Glutamatergic neuron (in vitro differentiated cells): ENCODE measurements around the gene CD28. TPM values are rescaled to one million over a fixed set of nuclear protein-coding genes. Genes with fewer than 3 reads are reported as not detected.

Source experiments
- DNase-seq: peaks from one replicate; pipeline ENCODE4 v3.0.0; 2022
- H3K27ac Mint-ChIP-seq: one replicate; pipeline ENCODE4 v1.8.0; 2020; ENCODE audit warnings: mild to moderate bottlenecking, mixed read lengths, inconsistent platforms; ENCODE audit not compliant: unreplicated experiment
- H3K27me3 Mint-ChIP-seq: one replicate; pipeline ENCODE4 v1.8.0; 2020; ENCODE audit warnings: mild to moderate bottlenecking, moderate library complexity, mixed read lengths, inconsistent platforms; ENCODE audit not compliant: unreplicated experiment
- H3K36me3 Mint-ChIP-seq: one replicate; pipeline ENCODE4 v1.8.0; 2020; ENCODE audit warnings: mild to moderate bottlenecking, mixed read lengths, inconsistent platforms; ENCODE audit not compliant: unreplicated experiment
- H3K4me1 Mint-ChIP-seq: one replicate; pipeline ENCODE4 v1.8.0; 2020; ENCODE audit warnings: mild to moderate bottlenecking, low read depth, mixed read lengths, inconsistent platforms; ENCODE audit not compliant: unreplicated experiment
- H3K4me3 Mint-ChIP-seq: one replicate; pipeline ENCODE4 v1.8.0; 2020; ENCODE audit warnings: mild to moderate bottlenecking, mixed read lengths, inconsistent platforms; ENCODE audit not compliant: unreplicated experiment
- H3K9me3 Mint-ChIP-seq: one replicate; pipeline ENCODE4 v1.8.0; 2020; ENCODE audit warnings: mild to moderate bottlenecking, moderate library complexity, mixed read lengths, inconsistent platforms; ENCODE audit not compliant: unreplicated experiment
- total RNA-seq: library from RNA; stranded (reverse); fragmentation: NEBNext Ultra II Directional; extraction: Animal tissue kit (Norgen Biotek cat#: 25700); gene quantifications from one replicate; pipeline ENCODE4 v1.2.1, GENCODE V29; 2021; ENCODE audit not compliant: unreplicated experiment
- TF ChIP-seq, protein P1 (sequence below): fragments of 200-600 bp; sonication (generic); IDR thresholded peaks from one replicate; pipeline ENCODE4 v1.5.0; 2021; ENCODE audit not compliant: partially characterized antibody, unreplicated experiment

CD28 gene
- total RNA-seq, 1 donor from 2014 or later, result not detected

DNA sequence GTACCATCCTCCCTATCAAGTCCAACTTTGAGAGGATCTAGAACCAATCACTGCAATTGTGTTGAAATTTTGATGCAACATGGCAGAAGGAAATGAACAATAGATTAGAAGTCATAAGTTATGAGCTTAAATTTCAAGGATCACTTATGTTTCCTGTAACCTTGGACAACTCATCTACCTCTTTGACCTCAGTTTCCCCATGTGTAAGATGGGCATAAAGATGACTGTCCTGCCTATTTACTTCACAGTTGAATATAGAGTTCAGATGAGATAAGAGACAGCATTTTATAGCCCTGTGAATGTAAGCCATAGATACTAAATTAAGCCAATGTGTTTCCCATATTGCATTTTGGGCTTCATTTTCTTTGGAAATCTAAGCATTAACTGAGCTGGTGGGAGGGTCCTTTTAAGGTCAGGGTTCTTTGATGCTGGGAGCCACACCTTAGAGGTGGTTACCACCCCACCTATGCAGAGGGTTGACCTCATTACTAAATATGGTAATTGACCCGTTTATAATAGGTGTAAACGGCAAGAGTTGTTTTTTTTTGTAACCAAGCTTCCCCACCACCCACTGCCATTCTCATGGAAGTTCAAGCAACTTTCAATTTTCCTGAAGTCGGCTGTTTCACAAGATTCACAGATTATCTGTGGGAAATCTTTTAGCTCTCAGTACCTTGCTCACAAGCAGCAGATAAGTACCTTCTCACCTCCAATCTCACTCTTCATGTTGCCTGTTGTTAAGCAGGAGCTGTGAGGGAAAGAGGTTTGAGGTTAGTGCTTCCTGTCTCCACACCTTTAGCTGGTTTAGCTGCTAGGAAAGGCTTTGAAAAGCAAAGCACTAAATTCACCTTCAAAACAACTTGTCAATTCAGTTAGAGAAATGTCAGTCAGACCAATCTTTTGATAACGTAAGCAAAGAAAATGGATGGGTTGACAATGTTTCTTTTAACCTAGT is 13.3 kb downstream of the CD28 start:
- Mint-ChIP-seq H3K9me3 (peaks cover 2% of the 10 kb centered on the region), H3K27me3 (no peaks in the 10 kb centered on the region), H3K36me3 (no peaks in the 10 kb centered on the region), H3K27ac (no peak overlapping the region), H3K4me1 (peaks cover 8% of the 10 kb centered on the region), H3K4me3 (no peak overlapping the region)
- TF ChIP-seq, protein P1, sequence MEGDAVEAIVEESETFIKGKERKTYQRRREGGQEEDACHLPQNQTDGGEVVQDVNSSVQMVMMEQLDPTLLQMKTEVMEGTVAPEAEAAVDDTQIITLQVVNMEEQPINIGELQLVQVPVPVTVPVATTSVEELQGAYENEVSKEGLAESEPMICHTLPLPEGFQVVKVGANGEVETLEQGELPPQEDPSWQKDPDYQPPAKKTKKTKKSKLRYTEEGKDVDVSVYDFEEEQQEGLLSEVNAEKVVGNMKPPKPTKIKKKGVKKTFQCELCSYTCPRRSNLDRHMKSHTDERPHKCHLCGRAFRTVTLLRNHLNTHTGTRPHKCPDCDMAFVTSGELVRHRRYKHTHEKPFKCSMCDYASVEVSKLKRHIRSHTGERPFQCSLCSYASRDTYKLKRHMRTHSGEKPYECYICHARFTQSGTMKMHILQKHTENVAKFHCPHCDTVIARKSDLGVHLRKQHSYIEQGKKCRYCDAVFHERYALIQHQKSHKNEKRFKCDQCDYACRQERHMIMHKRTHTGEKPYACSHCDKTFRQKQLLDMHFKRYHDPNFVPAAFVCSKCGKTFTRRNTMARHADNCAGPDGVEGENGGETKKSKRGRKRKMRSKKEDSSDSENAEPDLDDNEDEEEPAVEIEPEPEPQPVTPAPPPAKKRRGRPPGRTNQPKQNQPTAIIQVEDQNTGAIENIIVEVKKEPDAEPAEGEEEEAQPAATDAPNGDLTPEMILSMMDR, result no peak
- DNase-seq, result no peak

DNA sequence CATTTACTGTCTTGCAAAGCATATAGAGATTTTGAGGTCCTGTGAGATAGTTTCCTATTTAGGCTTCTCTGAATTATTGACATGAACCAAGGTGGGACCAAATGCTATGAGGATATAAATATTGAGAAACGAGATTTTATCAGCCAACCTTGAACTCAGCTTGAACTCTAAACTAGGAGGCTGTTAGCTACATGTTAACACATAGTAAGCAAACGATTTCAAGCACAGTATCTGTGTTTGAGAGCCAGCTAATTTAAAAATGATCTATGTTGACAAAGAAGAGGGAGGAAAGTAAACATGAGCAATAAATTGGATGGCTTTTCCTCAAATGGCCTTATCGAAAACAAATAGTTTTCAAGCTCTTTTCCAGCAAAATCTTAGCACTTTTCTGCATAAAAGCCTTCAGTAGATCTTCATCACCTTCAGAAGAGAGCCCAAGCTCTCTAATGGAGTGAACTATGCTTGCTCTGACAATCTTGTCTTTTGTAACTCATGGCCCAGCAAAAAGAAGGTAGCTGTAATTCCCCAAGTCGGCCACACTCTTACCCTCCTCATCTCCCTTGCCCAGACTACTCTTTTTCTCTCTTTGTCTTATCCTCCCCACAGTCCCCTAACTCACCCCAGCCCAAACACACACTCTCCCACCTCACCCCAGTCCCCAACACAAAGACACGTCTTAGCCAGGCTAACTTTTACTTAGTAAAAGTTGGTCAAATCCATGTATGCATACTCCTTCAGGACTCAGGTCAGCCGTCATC is 14.7 kb downstream of the CD28 start:
- Mint-ChIP-seq H3K27ac (no peak overlapping the region), H3K9me3 (no peaks in the 10 kb centered on the region), H3K4me1 (peaks cover 8% of the 10 kb centered on the region), H3K27me3 (no peaks in the 10 kb centered on the region), H3K4me3 (no peak overlapping the region), H3K36me3 (no peaks in the 10 kb centered on the region)
- TF ChIP-seq, protein P1, result no peak
- no peak for DNase-seq

DNA sequence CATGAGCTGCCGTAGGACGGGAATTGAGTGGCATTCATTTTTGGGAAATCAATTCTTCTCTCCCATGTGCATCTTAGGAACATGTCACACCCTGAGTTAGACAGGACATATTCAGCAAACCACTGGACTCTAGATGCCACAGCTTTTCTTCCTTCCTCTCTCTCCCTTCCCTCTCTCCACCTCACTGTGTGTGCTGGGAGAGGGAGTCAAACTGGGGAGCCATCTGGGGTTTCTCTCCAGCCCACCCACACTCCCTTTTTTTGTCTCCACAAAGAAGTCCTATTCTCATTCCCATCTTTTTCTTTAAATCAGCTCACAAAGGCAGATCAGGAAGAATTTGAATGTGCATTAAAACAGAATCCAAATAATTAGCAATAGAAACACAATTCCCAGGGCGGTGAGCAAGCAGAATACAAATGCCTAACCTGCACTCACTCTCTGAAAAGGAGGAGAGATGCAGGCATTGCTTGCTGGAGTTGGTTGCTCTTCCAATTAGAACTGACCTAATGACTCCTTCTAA is 15.4 kb downstream of the CD28 start:
- no peaks in the 10 kb centered on the region for H3K27me3 Mint-ChIP-seq
- TF ChIP-seq, protein P1, result no peak
- no peak overlapping the region for H3K4me3 Mint-ChIP-seq
- no peaks in the 10 kb centered on the region for H3K9me3 Mint-ChIP-seq
- H3K27ac Mint-ChIP-seq, result no peak overlapping the region
- no peaks in the 10 kb centered on the region for H3K36me3 Mint-ChIP-seq
- peaks cover 8% of the 10 kb centered on the region for H3K4me1 Mint-ChIP-seq
- no peak for DNase-seq

DNA sequence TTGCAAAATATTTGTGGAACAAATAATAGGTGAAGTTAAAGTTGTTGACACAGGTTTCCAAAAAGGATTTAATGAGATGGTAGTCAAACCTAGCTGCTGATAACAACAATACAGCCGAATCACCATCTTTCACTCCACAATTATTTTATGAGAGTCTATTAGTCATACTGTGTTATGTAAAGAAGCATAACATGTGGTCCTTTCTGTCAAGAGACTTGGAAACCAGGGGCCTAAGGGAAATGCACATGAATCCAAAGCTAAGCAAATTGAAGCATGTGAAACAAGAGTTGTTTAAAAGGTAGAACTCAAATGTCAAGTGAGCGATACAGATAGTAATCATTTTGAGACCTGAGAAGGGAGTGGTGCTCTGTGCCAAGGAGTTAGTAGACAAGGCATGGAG is 16.0 kb downstream of the CD28 start:
- Mint-ChIP-seq H3K27me3 (no peaks in the 10 kb centered on the region), H3K27ac (no peak overlapping the region), H3K4me1 (peaks cover 8% of the 10 kb centered on the region), H3K9me3 (no peaks in the 10 kb centered on the region), H3K36me3 (no peaks in the 10 kb centered on the region), H3K4me3 (no peak overlapping the region)
- TF ChIP-seq, protein P1, result no peak
- no peak for DNase-seq
